ENCODE data around the gene SH2D3A.
A peak's percentile ranks its signal among the peaks of the same experiment; 100 is the strongest.
"Not testable (repeated sequence)": the region's sequence is repeated elsewhere in the genome, so short reads cannot be mapped to it uniquely, and the experiment has no call there.

SH2D3A gene

GRCh38 chr19:6754136-6754535 lies 13.1 kb downstream of the SH2D3A start:
- no peak for DNase-seq

- DNase-seq = peak; percentile 85
Observed at GRCh38 chr19:6753178-6754031, 13.8 kb downstream of the SH2D3A start.

GRCh38 chr19:6752256-6753177 lies 14.7 kb downstream of the SH2D3A start:
- no peak for DNase-seq

GRCh38 chr19:6751189-6751588 lies 16.0 kb downstream of the SH2D3A start:
- no peak for DNase-seq

- no peak for DNase-seq
Observed at GRCh38 chr19:6750062-6750461, 17.2 kb downstream of the SH2D3A start.

- DNase-seq = not testable (repeated sequence)
Observed at GRCh38 chr19:6748543-6748942, 18.7 kb downstream of the SH2D3A start.

GRCh38 chr19:6745965-6746364 lies 21.3 kb downstream of the SH2D3A start:
- no peak for DNase-seq

GRCh38 chr19:6744381-6745301 lies 22.6 kb downstream of the SH2D3A start:
- DNase-seq = no peak

GRCh38 chr19:6743714-6744380 lies 23.4 kb downstream of the SH2D3A start:
- no peak for DNase-seq

GRCh38 chr19:6743066-6743465 lies 24.2 kb downstream of the SH2D3A start:
- DNase-seq = no peak

- DNase-seq = no peak
Observed at GRCh38 chr19:6740589-6741343, 26.5 kb downstream of the SH2D3A start.

- no peak for DNase-seq
Observed at GRCh38 chr19:6739883-6740588, 27.2 kb downstream of the SH2D3A start.

- DNase-seq = peak; percentile 78
Observed at GRCh38 chr19:6739390-6739882, 27.8 kb downstream of the SH2D3A start, which contains the start of gene TRIP10. Gene TRIP10, plus strand, starts transcription at chr19:6739680. Its CDS starts 82 bp downstream, at chr19:6739762.

GRCh38 chr19:6738787-6739389 lies 28.3 kb downstream of the SH2D3A start:
- DNase-seq = no peak

- peak; percentile 80 for DNase-seq
Observed at GRCh38 chr19:6737873-6738786, 29.1 kb downstream of the SH2D3A start.

- DNase-seq = peak; percentile 99
Observed at GRCh38 chr19:6737284-6737872, 29.9 kb downstream of the SH2D3A start, which contains the start of gene GPR108. Gene GPR108, minus strand, starts transcription at chr19:6737580. Its CDS starts 4 bp downstream, at chr19:6737576.

GRCh38 chr19:6736917-6737283 lies 30.3 kb downstream of the SH2D3A start:
- no peak for DNase-seq
